GM18951 (cell line): ENCODE measurements around the gene BAX.

Experiments used
- POLR2A ChIP-seq: IDR thresholded peaks from 4 replicates; pipeline ENCODE4 v1.6.1; 2011; ENCODE audit warnings: mild to moderate bottlenecking; ENCODE audit not compliant: insufficient read length, insufficient read depth; ENCODE audit errors: extremely low read depth
- in situ Hi-C: fragments of 300-500 bp; cut with MboI; formaldehyde crosslinking; loops from one replicate; pipeline ENCODE4 v1.12.0; 2022; ENCODE audit warnings: low sequenced_read_pairs, mixed read lengths, inconsistent platforms; ENCODE audit not compliant: unreplicated experiment

Gene BAX

DNA sequence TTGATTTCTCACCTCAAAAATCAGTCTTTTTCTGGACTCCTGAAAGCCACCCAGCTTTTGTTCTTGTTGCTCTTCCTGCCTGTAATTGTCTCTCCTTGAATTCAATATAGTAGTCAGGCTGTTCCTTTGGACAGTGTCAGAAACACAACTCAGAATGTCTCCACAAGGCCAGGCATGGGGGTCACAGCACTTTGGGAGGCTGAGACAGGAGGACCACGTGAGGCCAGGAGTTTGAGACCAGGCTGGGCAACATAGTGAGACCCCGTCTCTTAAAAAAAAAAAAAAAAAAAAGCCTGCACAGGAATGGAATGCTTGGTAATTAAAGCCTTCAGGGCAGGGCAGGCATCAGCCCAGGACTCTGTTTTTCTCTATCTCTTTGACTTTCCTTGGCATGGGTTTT lies 8.9 kb upstream of the BAX start:
- in situ Hi-C loops: no loop called here
- no peak for TF ChIP-seq POLR2A

DNA sequence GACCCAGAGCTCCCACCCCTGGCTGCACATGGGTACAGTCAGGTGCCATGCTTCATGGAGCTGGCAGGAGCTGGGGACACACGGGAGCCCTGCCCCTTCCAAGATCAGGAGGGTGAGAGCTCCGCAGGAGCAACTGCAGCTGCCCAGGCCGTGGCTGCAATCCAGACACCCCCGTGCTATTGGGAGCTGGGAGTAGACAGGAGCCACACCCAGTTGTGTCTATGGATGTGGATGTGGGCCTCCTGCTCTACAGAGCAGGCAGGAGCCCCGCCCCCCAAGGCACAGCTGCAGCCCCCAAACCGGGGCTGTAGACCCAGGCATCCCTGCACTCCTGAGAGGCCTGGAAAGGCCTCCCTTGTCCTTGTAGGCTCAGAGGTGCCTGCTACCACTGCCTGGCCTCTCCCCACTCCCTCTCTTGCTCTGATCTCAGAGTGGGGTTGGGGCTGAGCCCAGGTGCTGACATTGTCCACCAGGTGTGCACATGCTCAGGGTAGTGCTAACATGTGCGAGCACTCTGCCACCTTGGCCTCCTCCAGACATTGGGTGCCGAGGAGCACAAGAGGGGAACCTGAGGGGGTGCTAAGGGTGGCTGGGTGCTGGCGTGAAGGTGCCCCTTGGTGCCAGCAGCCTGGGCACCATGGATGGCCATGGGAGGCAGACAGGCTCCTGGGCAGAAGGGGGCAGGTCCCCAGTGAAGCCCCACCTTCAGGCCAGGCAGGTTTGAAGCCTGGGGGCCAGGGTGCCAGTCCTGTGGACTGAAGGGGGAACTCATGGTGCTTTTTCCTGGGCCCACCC lies 8.0 kb upstream of the BAX start:
- in situ Hi-C loops: no loop called here

GRCh38 chr19:48947258-48947542 lies 7.5 kb upstream of the BAX start:
- in situ Hi-C loops: no loop called here

More for the DNA sequence above, 8.0 kb upstream of the BAX start:
- TF ChIP-seq POLR2A: no peak

DNA sequence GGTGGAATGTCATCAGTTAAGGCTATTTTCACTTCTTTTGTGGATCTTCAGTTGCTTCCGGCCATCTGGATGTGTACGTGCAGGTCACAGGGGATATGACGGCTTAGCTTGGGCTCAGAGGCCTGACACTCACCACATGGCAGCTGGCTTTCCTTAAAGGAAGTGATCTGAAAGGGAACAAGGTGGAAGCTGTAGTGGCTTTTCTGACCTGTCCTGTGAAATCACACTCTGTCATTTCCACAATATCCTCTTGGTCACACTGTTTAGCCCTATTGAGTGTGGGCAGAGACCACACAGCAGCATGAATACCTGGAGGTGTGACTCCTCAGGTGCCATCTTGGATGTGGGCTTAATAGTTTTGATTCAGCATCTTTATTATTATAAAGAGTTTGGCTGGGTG lies 4.5 kb upstream of the BAX start:
- TF ChIP-seq POLR2A: no peak
- in situ Hi-C loops: no loop called here

More at GRCh38 chr19:48947258-48947542, 7.5 kb upstream of the BAX start:
- no peak for TF ChIP-seq POLR2A

DNA sequence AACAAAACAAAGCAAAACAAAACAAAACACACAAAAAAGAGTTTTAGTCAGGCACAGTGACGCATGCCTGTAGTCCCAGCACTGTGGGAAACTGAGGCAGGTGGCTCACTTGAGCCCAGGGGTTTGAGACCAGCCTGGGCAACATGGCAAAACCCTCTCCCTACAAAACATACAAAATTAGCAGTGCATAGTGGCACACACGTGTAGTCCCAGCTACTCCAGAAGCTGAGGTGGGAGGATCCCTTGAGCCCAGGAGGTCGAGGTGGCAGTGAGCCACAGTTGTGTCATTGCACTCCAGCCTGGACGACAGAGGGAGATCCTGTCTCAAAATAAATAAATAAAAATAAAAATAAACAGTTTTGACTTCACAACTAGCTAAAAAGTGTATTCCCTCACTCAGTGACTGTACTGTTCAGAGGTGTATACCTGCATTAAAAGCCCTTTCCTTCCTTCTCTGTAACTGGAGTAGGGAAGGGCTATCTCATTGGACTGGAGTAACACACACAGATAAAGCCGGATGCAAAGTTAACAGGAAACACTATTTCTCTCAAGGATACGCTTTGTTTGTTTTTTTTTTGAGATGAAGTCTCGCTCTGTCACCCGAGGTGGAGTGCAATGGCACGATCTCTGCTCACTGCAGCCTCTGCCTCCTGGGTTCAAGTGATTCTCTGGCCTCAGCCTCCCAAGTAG lies 3.7 kb upstream of the BAX start:
- in situ Hi-C loops: no loop called here
- no peak for TF ChIP-seq POLR2A

DNA sequence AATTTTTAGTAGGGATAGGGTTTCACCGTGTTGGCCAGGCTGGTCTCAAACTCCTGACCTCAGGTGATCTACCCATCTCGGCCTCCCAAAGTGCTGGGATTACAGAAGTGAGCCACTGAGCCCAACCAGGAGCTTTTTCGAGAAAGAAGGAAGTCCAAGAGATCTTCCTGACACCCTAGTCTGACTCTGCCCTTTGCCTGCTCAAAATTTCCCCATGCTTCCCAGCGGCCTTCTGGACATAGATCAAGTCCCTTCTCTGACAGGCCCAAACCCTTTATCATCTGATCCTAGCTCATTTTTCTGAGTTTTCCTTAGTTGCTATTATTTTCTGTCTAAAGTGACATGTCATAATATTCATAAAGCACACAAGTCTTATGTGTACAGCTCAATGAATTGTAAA lies 1.5 kb upstream of the BAX start:
- TF ChIP-seq POLR2A: no peak
- in situ Hi-C loops: no loop called here

- in situ Hi-C loops: no loop called here
- TF ChIP-seq POLR2A: no peak
Observed at GRCh38 chr19:48953990-48954594, 583 bp upstream of the BAX start.

- in situ Hi-C loops: no loop called here
- no peak for TF ChIP-seq POLR2A
Observed at GRCh38 chr19:48955308-48955958, 758 bp downstream of the BAX start.

DNA sequence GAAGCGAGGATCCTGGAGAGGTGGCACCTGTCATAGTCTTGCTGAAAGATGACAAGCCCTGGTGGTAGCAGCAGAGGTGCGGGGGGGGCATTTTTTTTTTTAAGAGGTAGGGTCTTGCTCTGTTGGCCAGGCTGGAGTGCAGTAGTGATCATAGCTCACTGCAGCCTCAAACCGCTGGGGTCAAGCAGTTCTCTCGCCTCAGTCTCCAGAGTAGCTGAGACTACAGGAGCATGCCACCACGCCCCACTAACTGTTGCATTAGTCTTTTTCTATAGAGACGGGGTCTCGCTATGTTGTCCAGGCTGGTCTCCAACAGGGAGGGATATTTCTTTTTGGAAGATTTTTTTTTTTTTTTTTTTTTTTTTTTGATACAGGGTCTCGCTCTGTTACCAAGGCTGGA lies 3.3 kb downstream of the BAX start:
- TF ChIP-seq POLR2A: peak; percentile 20
- in situ Hi-C loops: no loop called here

GRCh38 chr19:48959341-48960239 lies 4.9 kb downstream of the BAX start:
- in situ Hi-C loops: no loop called here
- TF ChIP-seq POLR2A: no peak

DNA sequence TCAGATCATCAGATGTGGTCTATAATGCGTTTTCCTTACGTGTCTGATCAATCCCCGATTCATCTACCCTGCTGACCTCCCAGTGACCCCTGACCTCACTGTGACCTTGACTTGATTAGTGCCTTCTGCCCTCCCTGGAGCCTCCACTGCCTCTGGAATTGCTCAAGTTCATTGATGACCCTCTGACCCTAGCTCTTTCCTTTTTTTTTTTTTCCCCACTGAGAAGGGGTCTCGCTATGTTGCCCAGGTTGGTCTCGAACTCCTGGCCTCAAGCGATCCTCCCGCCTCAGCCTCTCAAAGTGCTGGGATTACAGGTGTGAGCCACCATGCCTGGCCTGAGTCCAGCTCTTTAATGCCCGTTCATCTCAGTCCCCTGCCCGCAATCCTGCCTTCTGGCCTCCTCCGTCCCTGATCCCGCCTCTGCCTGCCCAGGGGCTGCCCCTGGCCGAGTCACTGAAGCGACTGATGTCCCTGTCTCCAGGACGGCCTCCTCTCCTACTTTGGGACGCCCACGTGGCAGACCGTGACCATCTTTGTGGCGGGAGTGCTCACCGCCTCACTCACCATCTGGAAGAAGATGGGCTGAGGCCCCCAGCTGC lies 6.5 kb downstream of the BAX start:
- in situ Hi-C loops: no loop called here
- TF ChIP-seq POLR2A: no peak

GRCh38 chr19:48961673-48962028 lies 7.0 kb downstream of the BAX start:
- no peak for TF ChIP-seq POLR2A
- in situ Hi-C loops: no loop called here
